ENCODE data around the gene CENPO. TPM values are rescaled to one million over a fixed set of nuclear protein-coding genes. Genes with fewer than 3 reads are reported as not detected.

Gene CENPO
- total and polyA plus RNA-seq, 2 of the 4 experiments (the other 2 are of a cell fraction), result 20.1 to 27.2 TPM

GRCh38 chr2:24821433-24821891, 28.2 kb downstream of the CENPO start:
- no peak overlapping the region for H4K91ac ChIP-seq (ENCODE audit: insufficient read depth, low read depth, low read length)
- H3K9me3 ChIP-seq (ENCODE audit: control insufficient read depth, insufficient read depth, low read length), result no peaks in the 10 kb centered on the region
- H4K20me1 ChIP-seq (ENCODE audit: insufficient read depth, low read length), result no peaks in the 10 kb centered on the region
- BruUV-seq (replicated peaks), result no TSS peak
- H3K27ac ChIP-seq (ENCODE audit: insufficient read depth, low read length), result no peak overlapping the region
- no peak overlapping the region for H3K23ac ChIP-seq (ENCODE audit: low read depth, low read length)
- H2AFZ ChIP-seq (replicated peaks; ENCODE audit: low read length, poor library complexity), result no peak overlapping the region
- no peak overlapping the region for H2BK120ac ChIP-seq (ENCODE audit: low read depth, low read length)
- ChIA-PET CTCF (no interaction called here), POLR2A (ENCODE audit: unreplicated experiment) (no interaction called here)
- no peak overlapping the region for H3K14ac ChIP-seq (replicated peaks; ENCODE audit: low read depth, low read length)
- dilution Hi-C loops (cut with HindIII; ENCODE audit: low sequenced_read_pairs, unreplicated experiment), result no loop called here
- no peak overlapping the region for H2BK20ac ChIP-seq (ENCODE audit: low read depth, low read length)
- no peak overlapping the region for H3K4me3 ChIP-seq (ENCODE audit: insufficient read depth, low read depth, low read length)
- WGBS, 2 experiments (ENCODE audit: extremely low coverage in 2 of 2, insufficient read length in 1 of 2), result 100% methylated on average over 1 of the region's 15 CpGs; no CpG with 5 or more reads in 1 of the 2 experiments
- H3K36me3 ChIP-seq (ENCODE audit: control insufficient read depth, insufficient read depth, low read length), result peaks cover 47% of the 10 kb centered on the region
- no peak overlapping the region for H3K18ac ChIP-seq (ENCODE audit: low read depth, low read length)
- H3K79me1 ChIP-seq (ENCODE audit: low read depth in 1 of 2, low read length in 2 of 2), result peaks cover 13 to 45% of the 10 kb centered on the region in 2 experiments
- no peak overlapping the region for H2BK5ac ChIP-seq (ENCODE audit: low read depth, low read length, poor library complexity, severe bottlenecking)
- no peak overlapping the region for H4K5ac ChIP-seq (ENCODE audit: low read depth, low read length)
- DNase-seq (no peak), ATAC-seq (ENCODE audit: low read depth) (no peak)
- H2BK15ac ChIP-seq (ENCODE audit: low read depth, low read length), result no peak overlapping the region
- no peak overlapping the region for H3K4me2 ChIP-seq (ENCODE audit: low read depth, low read length)
- H2AK9ac ChIP-seq (replicated peaks; ENCODE audit: low read depth, low read length, poor library complexity), result peak overlapping the region; percentile 61
- H3K4ac ChIP-seq (ENCODE audit: low read depth, low read length), result no peak overlapping the region; the same call in 1 of the 2 replicates
- H3K9ac ChIP-seq (ENCODE audit: low read depth, low read length), result no peak overlapping the region
- H3K56ac ChIP-seq (ENCODE audit: extremely low read depth, insufficient read depth, low read length), result no peak overlapping the region
- no peak overlapping the region for H2AK5ac ChIP-seq (ENCODE audit: low read depth, low read length)
- intact Hi-C loops (cut with micrococcal nuclease), result no loop called here
- peaks cover 10% of the 10 kb centered on the region for H3K4me1 ChIP-seq (ENCODE audit: control insufficient read depth, insufficient read depth, low read length)
- in situ Hi-C loops (cut with MboI; ENCODE audit: low sequenced_read_pairs), result no loop called here
- peaks cover 10% of the 10 kb centered on the region for H3K9me1 ChIP-seq (ENCODE audit: insufficient read depth, low read length)
- TF ChIP-seq CTCF (conservative IDR thresholded peaks at IDR 0.05; ENCODE audit: low read depth, low read length) (no peak), ELK1 (IDR thresholded peaks at IDR 0.05; ENCODE audit: borderline replicate concordance, low read depth, low read length) (no peak), BHLHE40 (IDR thresholded peaks at IDR 0.05; ENCODE audit: low read depth, low read length) (no peak), RFX5 (IDR thresholded peaks at IDR 0.05; ENCODE audit: low read depth, low read length) (no peak), POLR2A (IDR thresholded peaks at IDR 0.05; ENCODE audit: low read depth, low read length) (no peak), USF2 (IDR thresholded peaks at IDR 0.05; ENCODE audit: low read depth, low read length) (no peak), RAD21 (IDR thresholded peaks at IDR 0.05; ENCODE audit: low read length) (no peak), NFE2L2 (IDR thresholded peaks at IDR 0.05; ENCODE audit: low read depth, low read length) (no peak), MAFK (IDR thresholded peaks at IDR 0.05; ENCODE audit: low read depth, low read length) (no peak), MXI1 (IDR thresholded peaks at IDR 0.05; ENCODE audit: borderline replicate concordance, low read depth, low read length) (no peak), RCOR1 (IDR thresholded peaks at IDR 0.05; ENCODE audit: insufficient replicate concordance, low read length) (no peak), CEBPB (IDR thresholded peaks at IDR 0.05; ENCODE audit: low read depth, low read length) (no peak), SMC3 (IDR thresholded peaks at IDR 0.05; ENCODE audit: low read depth, low read length) (no peak), FOS (IDR thresholded peaks at IDR 0.05; ENCODE audit: low read depth, low read length) (no peak), MAZ (IDR thresholded peaks at IDR 0.05; ENCODE audit: borderline replicate concordance, low read depth, low read length) (no peak), CHD1 (IDR thresholded peaks at IDR 0.05; ENCODE audit: low read depth, low read length) (no peak)
- no peak overlapping the region for H4K8ac ChIP-seq (ENCODE audit: low read depth in 2 of 2, low read length in 2 of 2)
- no peaks in the 10 kb centered on the region for H3K27me3 ChIP-seq (ENCODE audit: control insufficient read depth, insufficient read depth, low read length)
